NCI-H187 (cell line): ENCODE data around the gene FZD10.

Source experiments
- DNase-seq, 2 experiments: peaks; one replicate each; lab custom pipeline; 2025; lab: John Stamatoyannopoulos, UW

Gene FZD10

GRCh38 chr12:130212384-130212989 is 50.2 kb downstream of the FZD10 start:
- DNase-seq: no peak

DNA sequence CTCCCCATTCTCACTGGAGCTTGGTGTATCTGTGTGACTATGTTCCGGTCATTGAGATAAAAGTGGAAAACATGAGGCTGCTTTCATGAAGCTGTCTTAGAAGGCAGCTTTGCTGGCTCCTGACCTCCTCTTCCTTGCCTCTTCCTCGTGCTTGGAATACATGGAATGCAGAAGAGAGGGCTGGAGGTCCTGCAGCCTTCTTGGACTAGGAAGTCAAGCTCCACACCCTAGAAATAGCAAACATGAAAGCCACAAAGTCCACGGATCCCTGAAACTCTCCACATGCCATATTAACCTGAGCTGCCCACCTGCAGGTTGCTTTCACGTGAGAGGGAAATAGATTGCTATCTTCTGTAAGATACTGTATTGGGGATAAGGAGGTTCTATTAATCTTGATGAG is 51.0 kb downstream of the FZD10 start:
- DNase-seq: no peak

GRCh38 chr12:130214686-130215395 is 52.6 kb downstream of the FZD10 start:
- no peak for DNase-seq
